ENCODE results near the gene ATP9A. TPM values are rescaled to one million over a fixed set of nuclear protein-coding genes. Genes with fewer than 3 reads are reported as not detected.

ATP9A gene
- total RNA-seq, 4 donors from 2014 or later: 14.8 to 23.7 (median 18.7) TPM

DNA sequence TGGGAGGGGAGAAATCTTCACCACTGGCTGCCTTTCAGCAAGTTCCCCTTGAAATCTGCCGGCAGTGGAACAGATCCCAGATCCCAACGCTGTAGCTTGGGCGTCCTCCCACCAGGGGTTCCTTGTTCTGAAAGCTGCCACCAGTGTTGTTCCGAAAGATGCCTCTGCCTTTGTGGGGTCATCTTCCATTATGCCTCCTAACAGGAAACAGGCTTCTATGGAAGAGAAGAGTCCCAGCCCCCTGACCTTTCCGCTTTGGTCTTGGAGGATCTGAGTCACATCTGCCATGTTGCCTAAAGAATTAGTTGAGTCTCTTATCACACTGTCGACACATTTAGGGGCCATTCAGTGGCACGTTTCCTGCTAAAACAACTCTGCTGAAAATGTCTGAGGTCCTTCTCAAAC, 168.2 kb downstream of the ATP9A start:
- Histone ChIP-seq H3K9me3 (no peaks in the 10 kb centered on the region), H3K4me1 (peaks cover 14% of the 10 kb centered on the region), H3K4me3 (no peak overlapping the region), H3K36me3 (peaks cover 22% of the 10 kb centered on the region), H3K27me3 (no peaks in the 10 kb centered on the region), H3K27ac (no peak overlapping the region)
- no peak for TF ChIP-seq EP300 (IDR thresholded peaks at IDR 0.05)
- TF ChIP-seq, protein P1, sequence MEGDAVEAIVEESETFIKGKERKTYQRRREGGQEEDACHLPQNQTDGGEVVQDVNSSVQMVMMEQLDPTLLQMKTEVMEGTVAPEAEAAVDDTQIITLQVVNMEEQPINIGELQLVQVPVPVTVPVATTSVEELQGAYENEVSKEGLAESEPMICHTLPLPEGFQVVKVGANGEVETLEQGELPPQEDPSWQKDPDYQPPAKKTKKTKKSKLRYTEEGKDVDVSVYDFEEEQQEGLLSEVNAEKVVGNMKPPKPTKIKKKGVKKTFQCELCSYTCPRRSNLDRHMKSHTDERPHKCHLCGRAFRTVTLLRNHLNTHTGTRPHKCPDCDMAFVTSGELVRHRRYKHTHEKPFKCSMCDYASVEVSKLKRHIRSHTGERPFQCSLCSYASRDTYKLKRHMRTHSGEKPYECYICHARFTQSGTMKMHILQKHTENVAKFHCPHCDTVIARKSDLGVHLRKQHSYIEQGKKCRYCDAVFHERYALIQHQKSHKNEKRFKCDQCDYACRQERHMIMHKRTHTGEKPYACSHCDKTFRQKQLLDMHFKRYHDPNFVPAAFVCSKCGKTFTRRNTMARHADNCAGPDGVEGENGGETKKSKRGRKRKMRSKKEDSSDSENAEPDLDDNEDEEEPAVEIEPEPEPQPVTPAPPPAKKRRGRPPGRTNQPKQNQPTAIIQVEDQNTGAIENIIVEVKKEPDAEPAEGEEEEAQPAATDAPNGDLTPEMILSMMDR (IDR thresholded peaks at IDR 0.05): no peak
- no peak for TF ChIP-seq POLR2A (IDR thresholded peaks at IDR 0.05)
- TF ChIP-seq POLR2AphosphoS5 (IDR thresholded peaks at IDR 0.05): no peak
- WGBS: 88% methylated on average over 7 of the region's 7 CpGs
- no peak for DNase-seq (ENCODE audit: low spot score in 2 of 2)

DNA sequence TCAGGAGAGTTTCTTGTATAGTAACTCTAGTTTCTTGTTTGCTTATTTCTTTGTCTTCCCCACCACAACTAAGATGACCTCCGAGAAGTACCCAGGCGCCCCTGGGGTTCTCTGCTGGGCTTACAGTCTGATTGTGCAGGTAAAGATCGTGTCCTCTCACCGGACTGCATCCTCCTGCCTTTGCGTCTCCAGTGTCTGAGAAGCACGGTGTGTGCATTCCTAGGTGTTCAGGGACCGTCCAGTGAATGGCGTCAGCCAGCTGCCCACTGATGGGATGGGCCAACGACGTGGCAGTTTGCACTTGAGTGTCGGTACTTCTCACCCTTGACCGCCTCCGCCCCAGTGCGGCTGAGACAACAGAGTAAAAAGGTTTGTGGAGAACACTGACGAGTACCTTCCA, 169.6 kb downstream of the ATP9A start:
- no peak overlapping the region for H3K27ac ChIP-seq
- no peak overlapping the region for H3K4me3 ChIP-seq
- H3K36me3 ChIP-seq: peaks cover 15% of the 10 kb centered on the region
- 93% methylated on average over 15 of the region's 15 CpGs for WGBS
- H3K9me3 ChIP-seq: no peaks in the 10 kb centered on the region
- peaks cover 25% of the 10 kb centered on the region for H3K4me1 ChIP-seq
- TF ChIP-seq EP300 (IDR thresholded peaks at IDR 0.05) (no peak), POLR2A (IDR thresholded peaks at IDR 0.05) (no peak), POLR2AphosphoS5 (IDR thresholded peaks at IDR 0.05) (no peak)
- TF ChIP-seq, protein P1 (IDR thresholded peaks at IDR 0.05): no peak
- no peaks in the 10 kb centered on the region for H3K27me3 ChIP-seq
- DNase-seq (ENCODE audit: low spot score in 2 of 2): no peak

DNA sequence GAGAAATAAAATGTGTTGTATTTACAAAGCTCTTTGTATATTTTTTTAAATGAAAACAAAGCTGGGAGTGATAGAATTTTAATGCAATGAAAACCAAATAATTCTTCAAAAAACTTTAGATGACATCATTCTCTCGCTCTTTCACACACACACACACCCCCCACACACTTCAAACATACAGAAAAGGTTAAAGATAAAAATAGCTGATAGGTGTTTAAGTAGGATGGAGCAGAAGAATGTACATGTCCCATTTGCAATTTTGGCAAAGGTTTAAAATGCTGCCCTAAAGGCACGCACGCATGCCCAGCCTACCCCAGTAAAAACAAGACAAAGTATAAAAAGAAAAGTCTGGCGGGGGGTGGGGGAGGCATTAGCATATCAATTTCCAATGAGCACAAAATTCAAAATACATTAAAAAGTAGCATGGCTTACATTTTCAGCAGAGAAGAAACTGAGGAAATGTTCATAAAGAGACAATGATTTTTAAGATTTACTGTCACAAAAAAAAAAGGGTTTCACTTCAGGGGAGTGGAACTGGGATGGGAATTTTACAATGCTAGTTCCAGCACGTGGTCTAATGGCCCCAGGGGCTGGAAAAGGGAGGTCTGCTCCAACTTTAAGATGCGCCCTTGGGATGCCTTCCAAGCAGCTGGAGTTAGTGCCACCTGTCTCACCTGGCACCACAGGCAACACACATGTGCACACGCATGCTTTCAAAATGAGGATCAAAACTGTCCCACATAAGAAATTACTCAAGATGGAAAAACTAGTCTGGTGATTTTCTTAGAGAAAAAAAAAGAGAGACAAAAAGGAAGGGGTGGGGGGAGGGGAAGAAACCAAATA, 170.6 kb downstream of the ATP9A start:
- Histone ChIP-seq H3K4me3 (no peak overlapping the region), H3K36me3 (peaks cover 12% of the 10 kb centered on the region), H3K4me1 (peaks cover 25% of the 10 kb centered on the region), H3K27ac (no peak overlapping the region), H3K9me3 (no peaks in the 10 kb centered on the region), H3K27me3 (no peaks in the 10 kb centered on the region)
- DNase-seq (ENCODE audit: low spot score in 2 of 2): no peak
- TF ChIP-seq POLR2AphosphoS5 (IDR thresholded peaks at IDR 0.05): no peak
- no peak for TF ChIP-seq POLR2A (IDR thresholded peaks at IDR 0.05)
- TF ChIP-seq, protein P1 (IDR thresholded peaks at IDR 0.05): no peak
- no peak for TF ChIP-seq EP300 (IDR thresholded peaks at IDR 0.05)
- 44% methylated on average over 7 of the region's 7 CpGs for WGBS

DNA sequence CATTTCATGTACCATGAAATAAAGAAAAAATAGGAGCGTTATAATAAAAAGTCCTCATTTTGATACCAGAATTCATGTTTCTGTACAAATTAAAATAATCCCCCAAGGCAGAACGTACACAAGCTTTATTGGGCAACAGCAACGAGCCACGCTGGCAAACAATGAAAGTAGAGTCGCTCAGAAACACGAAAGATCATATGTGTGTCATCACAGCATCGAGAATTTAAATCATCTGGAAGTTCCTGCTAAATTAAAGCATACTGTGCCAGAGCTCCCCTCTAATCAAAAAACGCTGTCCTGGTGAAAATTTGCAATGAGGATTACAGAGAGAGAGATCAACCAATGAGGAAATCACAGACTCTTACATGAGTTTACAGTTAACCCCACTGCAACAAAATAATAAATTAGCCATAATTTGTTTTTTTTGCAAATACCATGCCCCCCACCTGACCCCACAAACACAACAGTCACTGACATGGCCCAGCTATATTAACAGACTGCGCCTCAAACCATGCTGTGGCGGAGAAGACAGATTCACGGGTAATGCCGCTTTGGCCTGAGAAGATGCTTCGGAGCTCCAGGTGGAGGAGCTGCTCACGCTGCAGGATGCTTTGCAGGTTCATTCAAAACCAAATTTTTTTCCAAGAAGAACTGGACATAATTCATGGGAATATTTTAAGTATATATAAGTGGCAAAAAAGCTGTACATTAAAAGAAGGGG, 171.4 kb downstream of the ATP9A start:
- no peak for DNase-seq (ENCODE audit: low spot score in 2 of 2)
- H3K27ac ChIP-seq: no peak overlapping the region
- H3K27me3 ChIP-seq: no peaks in the 10 kb centered on the region
- 57% methylated on average over 14 of the region's 14 CpGs for WGBS
- H3K36me3 ChIP-seq: peaks cover 12% of the 10 kb centered on the region
- TF ChIP-seq EP300 (IDR thresholded peaks at IDR 0.05): no peak
- TF ChIP-seq, protein P1 (IDR thresholded peaks at IDR 0.05): no peak
- no peak for TF ChIP-seq POLR2A (IDR thresholded peaks at IDR 0.05)
- TF ChIP-seq POLR2AphosphoS5 (IDR thresholded peaks at IDR 0.05): no peak
- no peaks in the 10 kb centered on the region for H3K9me3 ChIP-seq
- no peak overlapping the region for H3K4me3 ChIP-seq
- peaks cover 25% of the 10 kb centered on the region for H3K4me1 ChIP-seq

DNA sequence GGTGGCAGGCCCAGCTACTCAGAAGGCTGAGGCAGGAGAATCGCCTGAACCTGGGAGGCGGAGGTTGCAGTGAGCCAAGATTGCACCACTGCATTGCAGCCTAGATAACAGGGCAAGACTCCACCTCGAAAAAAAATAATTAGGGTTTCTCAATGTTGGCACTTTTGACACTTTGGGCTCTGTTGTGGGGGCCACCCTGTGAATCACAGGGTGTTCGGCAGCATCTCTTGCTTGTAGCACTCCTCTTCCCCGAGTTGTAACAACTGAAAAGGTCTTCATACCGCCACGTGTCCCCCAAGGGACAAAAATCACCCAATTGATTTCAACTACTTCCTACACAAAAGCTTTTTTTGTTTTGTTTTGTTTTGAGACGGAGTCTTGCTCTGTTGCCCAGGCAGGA, 172.4 kb downstream of the ATP9A start:
- Histone ChIP-seq H3K9me3 (no peaks in the 10 kb centered on the region), H3K27ac (no peak overlapping the region), H3K4me1 (peaks cover 25% of the 10 kb centered on the region), H3K27me3 (no peaks in the 10 kb centered on the region), H3K36me3 (peaks cover 10% of the 10 kb centered on the region), H3K4me3 (no peak overlapping the region)
- DNase-seq (ENCODE audit: low spot score in 2 of 2): no peak
- TF ChIP-seq POLR2A (IDR thresholded peaks at IDR 0.05): no peak
- TF ChIP-seq, protein P1 (IDR thresholded peaks at IDR 0.05): no peak
- no peak for TF ChIP-seq POLR2AphosphoS5 (IDR thresholded peaks at IDR 0.05)
- TF ChIP-seq EP300 (IDR thresholded peaks at IDR 0.05): no peak
- WGBS: 77% methylated on average over 8 of the region's 8 CpGs
